SK-MEL-5 (cell line): ENCODE measurements around the gene RMND5B. TPM values are rescaled to one million over a fixed set of nuclear protein-coding genes. Genes with fewer than 3 reads are reported as not detected.
"Not testable (repeated sequence)": the region's sequence is repeated elsewhere in the genome, so short reads cannot be mapped to it uniquely, and the experiment has no call there.

ENCODE experiments used
- DNase-seq: peaks from one replicate; pipeline ENCODE4 v3.0.0-alpha.2; 2016; ENCODE audit warnings: low read depth, low spot score
- in situ Hi-C: cut with HindIII; loops from 2 replicates; pipeline ENCODE4 v1.10.0; 2016; ENCODE audit warnings: low sequenced_read_pairs, high pct_unique_total_duplicates, low pct_unique_long_range_greater_than_20kb
- total RNA-seq: library from RNA; depleted of rRNA; stranded (reverse); fragments of >200 nt; shearing (Covaris generic); gene quantifications from 2 replicates; pipeline ENCODE4 v1.2.3, GENCODE V29; 2014

The RMND5B gene
- total RNA-seq, 1 experiment from 2014 or later = 18.4 TPM

DNA sequence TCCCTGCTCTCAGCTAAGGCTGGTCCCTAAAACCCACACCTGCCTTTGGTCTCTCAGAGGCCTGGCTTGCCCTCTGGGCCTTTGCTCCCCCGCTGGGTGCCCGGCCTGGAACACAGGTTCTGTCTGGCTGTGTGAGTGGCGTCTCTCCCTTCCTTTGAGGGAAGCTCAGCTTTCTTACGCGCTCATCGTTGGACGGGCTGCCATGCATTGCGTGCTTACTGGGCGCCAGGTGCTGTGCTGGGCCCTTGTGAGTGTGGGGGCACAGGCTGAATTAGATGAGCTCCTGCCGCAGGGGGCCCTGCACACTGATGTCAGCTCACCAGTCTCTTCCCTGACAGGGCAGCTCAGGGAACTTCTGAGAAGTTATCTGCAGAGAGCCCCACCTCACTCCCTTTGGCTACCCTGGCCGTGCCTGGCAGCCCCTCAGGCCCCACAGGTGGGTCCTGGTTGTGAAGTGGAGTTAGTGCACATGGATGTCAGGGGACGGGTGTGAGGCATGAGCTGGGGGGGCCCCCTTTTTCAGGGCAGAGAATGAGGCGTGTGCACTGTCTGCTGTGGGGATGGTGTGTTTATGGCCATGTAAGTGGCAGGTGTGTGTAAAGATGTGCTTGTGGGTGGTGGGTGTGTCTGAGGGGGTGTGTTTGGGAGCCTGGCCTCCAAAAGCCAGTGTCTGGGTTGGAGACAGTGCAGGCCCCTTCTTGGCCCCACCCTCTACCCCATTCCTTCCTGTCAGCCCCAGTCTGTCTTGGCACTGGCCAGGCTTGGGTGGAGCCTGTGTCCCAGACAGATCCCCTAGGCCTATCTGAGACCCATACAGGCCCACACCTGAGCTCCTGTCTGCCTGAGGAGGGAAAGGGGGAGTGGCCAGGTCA is 7.5 kb upstream of the RMND5B start:
- no peak for DNase-seq
- in situ Hi-C loops = no loop called here

DNA sequence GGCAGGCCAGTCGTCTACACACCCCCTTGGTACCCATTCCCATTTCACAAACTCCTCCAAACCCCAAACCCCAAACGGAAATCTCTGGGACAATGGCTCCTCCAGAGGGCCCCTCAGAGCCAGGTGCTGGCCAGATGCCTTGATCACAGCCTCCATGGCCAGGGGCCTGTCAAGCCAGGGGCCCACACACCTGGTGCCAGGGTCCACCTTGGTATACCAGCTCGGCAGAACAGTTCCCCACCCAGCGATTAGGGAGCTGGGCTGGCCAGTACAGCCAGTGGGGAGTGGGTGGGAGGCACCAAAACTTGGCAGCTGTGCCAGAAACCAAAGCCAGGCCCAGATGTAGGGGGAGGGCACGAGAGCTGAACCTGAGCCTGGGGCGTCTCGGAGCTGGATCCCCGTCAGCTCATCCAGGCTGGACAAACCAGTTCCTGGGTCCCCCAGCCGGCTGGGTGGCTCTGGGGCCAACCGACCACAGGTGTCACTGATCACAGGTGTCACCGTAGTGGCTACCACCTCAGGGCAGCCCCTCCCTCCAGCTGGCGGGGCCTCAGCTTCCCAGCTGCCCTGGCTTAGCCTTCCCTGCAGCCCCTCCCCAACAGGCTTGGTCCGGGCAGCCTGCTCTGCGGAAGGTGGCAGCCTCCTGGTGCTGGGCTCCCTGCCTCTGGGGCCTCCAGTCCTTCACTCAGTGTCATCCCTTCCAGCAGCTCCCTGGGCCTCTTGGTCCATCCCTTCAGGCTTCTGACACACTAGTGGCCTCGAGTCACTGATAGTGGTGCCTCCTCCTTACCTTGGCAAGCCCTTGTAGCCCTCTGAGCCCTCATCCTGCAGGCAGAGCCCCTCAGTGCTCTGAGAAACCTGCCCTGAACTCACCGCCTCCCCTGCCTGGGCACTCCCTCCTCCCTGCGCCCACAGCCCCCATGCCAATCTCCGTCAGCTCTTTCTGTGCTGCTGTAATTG is 6.6 kb upstream of the RMND5B start:
- in situ Hi-C loops = no loop called here
- no peak for DNase-seq

DNA sequence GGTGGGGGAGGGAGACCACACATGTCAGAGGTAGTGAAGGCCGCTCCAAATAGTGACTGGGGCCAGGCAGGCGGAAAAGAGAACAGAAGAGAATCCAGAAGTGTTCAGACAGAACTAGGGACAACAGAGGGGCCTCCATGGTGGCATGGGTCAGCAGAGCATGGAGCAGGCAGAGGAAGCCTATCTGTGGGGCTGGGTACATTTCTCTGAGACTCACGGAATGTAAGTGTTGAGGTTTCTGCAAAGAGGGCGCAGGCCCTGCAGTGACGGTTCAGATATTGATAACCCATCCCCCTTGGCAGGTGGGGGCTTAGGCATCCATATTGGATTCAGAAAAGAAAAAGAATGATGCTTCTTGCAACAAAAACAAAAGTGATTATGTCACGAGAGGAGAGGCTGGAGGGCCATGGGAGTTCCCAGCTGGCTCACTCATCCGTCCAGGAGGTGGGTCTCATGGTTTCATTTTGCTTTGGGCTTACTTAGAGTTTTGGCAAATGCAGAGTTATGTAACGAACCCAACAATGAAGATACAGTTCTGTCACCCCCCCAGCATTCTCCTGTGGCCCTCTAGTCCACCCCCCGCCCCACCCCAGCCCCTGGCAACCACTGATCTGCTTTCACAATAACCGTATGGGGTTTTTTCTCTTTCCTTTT is 5.4 kb upstream of the RMND5B start:
- in situ Hi-C loops = no loop called here
- no peak for DNase-seq

DNA sequence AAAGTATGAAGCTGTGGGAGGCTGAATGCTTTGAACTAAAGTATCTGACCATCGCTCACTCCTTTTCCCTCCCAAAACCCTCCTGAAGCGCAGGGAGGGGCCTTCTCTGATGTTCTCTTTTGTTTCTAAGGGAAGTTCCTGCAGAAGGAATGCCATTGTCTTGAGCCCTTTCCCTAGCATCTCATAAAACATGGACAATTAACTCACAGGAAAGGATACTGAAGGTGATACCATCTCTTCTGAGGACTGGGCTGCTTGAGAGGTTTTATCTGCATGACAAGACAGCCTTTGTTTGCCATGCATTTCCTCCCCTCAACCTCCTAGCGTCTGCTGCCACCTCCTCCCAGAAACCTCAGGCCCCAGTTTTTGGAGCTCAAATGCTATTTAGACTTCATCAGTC is 4.3 kb upstream of the RMND5B start:
- in situ Hi-C loops = no loop called here
- DNase-seq = no peak

DNA sequence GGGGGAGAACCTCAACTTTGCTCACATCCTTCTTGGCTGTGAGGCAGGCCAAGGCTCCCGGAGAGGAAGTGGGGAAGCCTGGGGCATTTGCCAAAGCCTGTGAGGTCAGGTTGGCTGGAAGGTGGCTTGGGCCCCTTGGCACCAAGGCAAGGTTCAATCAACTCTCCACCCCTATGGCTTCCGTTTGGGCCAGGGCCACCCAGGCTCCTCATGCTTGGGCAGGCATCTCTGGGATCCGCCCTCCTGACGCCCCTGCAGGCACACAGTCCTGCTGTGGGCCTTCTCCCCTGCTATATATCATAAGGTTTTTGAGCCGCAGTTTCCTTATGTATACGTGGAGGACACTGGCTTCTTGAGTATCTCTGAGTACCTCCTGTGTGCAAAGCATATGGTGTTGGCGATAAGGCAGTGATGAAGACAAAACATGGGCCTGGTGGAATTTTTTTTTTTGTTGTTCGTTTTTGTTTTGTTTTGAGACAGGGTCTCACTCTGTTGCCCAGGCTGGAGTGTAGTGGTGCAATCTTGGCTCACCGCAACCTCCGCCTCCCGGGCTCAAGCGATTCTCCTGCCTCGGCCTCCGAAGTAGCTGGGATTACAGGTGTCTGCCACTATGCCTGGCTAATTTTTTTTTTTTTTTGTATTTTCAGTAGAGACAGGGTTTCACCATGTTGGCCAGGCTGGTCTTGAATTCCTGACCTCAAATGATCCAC is 3.4 kb upstream of the RMND5B start:
- in situ Hi-C loops, DNase-seq: not testable (repeated sequence)

DNA sequence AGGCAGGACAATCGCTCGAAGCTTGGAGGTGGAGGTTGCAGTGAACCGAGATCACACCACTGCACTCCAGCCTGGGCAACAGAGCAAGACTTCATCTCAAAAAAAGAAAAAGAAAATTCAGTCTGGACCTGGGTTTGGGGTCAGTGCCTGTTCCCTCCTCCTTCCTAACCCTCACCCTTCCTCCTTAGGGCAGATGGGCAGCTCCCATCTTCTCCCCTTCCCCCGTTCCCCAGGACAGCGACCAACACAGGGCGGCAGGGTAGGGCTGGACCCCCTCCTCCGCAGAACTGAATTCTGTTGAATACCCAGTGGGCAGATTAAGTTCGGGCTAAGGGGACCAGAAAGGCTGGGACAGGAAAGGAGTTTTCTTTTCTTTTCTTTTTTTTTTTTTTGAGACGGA is 1.5 kb upstream of the RMND5B start:
- in situ Hi-C loops = no loop called here
- no peak for DNase-seq

DNA sequence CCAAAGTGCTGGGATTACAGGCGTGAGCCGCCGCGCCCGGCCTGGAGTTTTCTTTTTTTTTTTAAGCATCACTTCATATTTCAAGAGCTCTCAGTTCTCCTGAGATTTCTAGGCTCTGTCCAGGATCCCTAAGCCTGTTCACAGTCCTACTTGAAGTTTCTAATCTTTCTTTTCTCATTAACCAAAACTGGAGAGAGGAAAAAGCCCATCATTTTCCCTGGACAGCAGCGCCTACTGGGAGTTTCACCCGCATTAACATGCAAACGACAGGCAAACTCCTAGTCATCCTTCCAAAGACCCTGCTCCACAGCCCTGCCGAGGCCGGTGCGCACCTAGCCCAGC is 609 bp upstream of the RMND5B start:
- in situ Hi-C loops, DNase-seq: not testable (repeated sequence)

DNA sequence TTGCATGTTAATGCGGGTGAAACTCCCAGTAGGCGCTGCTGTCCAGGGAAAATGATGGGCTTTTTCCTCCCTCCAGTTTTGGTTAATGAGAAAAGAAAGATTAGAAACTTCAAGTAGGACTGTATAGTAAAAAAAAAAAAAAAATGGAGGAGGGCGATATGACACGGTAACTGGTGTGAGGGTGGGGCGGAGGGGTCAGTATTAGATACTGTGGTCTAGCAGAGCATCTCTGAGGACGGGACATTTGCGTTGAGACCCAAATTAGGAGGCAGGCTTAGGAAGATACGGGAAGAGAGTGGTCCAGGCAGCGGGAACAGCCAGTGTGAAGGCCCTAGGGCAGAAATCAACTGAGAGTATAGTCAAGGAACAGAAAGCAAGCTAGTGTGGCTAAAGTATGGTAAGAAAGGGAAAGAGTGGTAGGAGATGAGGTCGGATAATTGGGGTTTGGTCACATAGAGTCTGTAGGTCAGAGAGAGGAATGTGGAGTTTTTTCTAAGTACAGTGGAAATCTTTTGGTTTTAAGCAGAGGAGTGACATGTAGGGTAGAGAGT is 707 bp downstream of the RMND5B start:
- in situ Hi-C loops = no loop called here
- DNase-seq = no peak

DNA sequence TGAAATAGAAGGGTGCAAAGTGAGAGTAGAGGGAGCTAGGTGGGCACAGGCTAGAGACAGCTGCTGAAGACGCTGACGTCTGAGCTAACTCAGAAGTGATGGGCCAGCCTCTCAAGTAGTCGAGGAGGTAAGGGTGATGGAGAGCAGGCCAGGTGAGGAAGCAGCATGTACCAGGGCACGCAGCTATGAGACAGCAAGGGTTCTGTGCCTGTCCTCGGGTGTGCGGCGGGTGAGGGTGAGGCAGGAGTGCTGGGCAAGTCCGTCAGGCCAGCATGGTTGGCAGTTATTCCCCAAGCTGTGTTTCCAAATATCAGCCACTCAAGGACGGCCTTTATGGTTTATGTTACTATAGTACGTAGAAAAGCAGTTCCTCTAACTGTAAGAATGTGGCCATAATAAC is 6.2 kb downstream of the RMND5B start:
- no peak for DNase-seq
- in situ Hi-C loops = no loop called here

DNA sequence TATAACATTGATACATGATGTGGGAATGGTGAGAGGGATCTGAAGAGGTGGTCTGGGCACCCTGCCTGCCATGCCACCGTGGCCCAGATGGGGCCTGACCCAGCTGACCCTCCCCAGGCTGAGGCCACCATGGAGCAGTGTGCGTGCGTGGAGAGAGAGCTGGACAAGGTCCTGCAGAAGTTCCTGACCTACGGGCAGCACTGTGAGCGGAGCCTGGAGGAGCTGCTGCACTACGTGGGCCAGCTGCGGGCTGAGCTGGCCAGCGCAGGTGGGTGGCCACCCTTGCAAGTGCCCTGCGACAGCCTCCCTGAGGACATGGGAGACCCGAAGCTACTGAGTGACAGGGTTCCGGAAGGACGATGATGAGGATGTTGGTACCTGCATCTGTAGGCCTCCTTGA is 7.2 kb downstream of the RMND5B start:
- DNase-seq = no peak
- in situ Hi-C loops = no loop called here

DNA sequence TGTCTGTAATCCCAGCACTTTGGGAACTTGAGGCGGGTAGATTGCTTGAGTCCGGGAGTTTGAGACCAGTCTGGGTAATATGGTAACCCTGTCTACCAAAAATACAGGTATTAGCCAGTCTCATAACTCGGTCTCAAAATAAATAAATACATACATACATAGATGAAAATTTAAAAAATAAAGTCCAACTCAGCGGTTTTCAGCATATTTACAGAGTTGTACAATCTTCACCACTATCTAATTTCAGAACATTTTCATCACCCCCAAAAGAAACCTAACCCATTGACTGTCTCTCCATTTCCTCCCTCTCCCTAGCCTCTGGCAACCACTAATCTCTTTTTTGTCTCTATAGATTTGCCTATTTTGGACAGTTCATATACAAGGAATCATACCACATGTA is 10.7 kb downstream of the RMND5B start:
- in situ Hi-C loops = no loop called here
- DNase-seq = no peak

DNA sequence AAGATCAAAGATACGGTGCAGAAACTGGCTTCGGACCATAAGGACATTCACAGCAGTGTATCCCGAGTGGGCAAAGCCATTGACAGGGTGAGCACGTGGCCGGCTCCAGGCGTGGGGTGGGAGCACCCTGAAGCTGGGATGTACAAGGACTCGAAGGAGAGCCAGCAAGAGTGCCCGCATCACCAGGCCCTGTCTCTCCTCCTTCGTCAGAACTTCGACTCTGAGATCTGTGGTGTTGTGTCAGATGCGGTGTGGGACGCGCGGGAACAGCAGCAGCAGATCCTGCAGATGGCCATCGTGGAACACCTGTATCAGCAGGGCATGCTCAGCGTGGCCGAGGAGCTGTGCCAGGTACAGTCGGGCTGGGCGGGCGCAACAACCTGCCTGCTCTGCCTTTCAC is 11.8 kb downstream of the RMND5B start:
- in situ Hi-C loops = no loop called here
- DNase-seq = no peak

DNA sequence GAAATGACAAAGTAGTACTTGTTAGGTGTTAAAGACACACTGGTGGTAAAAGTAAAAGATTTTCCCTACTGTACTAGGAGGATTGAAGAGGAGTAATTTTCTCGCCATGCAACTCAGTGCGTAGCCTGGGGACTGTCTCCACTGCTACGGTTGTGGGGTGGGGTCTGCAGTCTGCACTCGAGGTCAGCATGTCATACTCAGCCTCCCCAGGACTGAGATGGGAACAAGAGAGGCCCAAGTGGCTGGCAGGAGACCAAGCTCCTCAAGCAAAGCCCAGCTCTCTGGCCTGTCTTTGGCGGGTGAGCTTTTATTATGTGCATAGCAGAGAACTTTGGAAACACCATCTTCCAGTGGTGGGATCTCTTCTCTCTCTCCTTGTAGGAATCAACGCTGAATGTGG is 12.4 kb downstream of the RMND5B start:
- in situ Hi-C loops = no loop called here
- no peak for DNase-seq

DNA sequence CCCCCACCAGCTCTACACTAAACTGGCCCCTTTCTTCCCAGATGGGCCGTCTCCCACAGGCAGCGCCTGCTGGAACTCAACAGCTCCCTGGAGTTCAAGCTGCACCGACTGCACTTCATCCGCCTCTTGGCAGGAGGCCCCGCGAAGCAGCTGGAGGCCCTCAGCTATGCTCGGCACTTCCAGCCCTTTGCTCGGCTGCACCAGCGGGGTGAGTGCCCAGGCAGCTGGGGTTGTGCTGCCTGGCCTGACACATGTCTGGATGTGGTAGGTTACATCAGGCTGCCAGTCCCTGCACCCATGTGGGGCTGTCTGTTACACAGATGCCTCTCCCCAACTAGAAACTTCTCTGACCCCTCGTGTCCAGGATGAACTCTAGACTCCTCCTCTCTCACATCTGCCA is 13.1 kb downstream of the RMND5B start:
- in situ Hi-C loops = no loop called here
- no peak for DNase-seq

DNA sequence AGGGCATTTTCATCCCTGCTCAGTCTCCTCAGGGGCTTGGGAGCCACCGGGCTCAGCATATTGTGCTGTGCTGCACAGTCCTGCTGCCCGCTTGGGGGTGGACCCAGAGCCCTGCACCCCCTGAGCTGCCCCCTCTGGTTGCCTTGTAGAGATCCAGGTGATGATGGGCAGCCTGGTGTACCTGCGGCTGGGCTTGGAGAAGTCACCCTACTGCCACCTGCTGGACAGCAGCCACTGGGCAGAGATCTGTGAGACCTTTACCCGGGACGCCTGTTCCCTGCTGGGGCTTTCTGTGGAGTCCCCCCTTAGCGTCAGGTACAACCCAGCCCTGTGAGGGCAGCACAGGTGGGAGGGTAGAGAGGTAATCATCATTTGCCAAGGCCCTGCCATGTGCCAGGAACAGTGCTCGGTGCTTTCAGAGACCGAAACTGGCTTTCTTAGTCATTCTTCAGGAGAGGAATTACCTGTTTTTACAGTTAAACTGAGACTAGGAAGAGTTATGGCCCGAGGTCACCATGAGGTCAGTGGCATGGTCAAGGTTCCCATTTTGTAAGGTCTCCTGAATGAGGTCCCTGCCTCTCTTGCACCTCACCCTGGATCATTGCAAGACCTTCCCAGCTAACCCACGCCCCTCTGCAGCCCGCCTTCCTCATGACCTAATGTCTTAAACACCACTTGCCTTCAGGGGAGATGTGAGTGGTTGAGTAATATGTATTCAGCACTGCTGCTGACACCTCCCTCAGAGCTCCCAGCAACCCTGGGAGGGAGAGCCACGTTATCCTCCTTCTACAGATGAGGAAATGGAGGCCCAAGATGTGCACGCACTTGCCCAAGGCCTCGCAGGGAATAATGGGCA is 15.4 kb downstream of the RMND5B start:
- in situ Hi-C loops = no loop called here
- peak; percentile 69 for DNase-seq

DNA sequence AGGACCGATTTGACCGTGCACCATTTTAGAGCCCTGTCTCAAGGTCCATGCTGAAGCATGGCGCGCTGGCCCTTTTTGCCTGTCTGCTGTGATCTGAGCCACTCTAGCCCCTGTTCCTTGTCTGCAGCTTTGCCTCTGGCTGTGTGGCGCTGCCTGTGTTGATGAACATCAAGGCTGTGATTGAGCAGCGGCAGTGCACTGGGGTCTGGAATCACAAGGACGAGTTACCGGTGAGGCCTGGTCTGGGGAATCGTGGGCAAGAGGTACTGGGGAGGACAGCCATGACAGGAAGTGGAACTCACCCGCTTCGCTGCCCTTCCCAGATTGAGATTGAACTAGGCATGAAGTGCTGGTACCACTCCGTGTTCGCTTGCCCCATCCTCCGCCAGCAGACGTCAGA is 16.6 kb downstream of the RMND5B start:
- in situ Hi-C loops = no loop called here
- no peak for DNase-seq
